ENCODE measurements around the gene CTNNA2. TPM values are rescaled to one million over a fixed set of nuclear protein-coding genes. Genes with fewer than 3 reads are reported as not detected.

Gene CTNNA2
- total and polyA plus RNA-seq, 11 donors: 0.20 to 0.81 TPM; not detected in 9

- ATAC-seq (no peak), DNase-seq (no peak)
- Histone ChIP-seq H3K27me3 (no peaks in the 10 kb centered on the region), H3K36me3 (no peaks in the 10 kb centered on the region), H3K9me3 (no peaks in the 10 kb centered on the region), H3K4me3 (no peak overlapping the region), H3K27ac (no peak overlapping the region), H3K4me1 (no peaks in the 10 kb centered on the region)
- 47 to 65% (median 58%) methylated on average over 2 of the region's 2 CpGs for WGBS, 4 donors
- TF ChIP-seq POLR2A (IDR thresholded peaks at IDR 0.05): no peak
- no peak for TF ChIP-seq CTCF (IDR thresholded peaks at IDR 0.05)
- intact Hi-C loops (cut with DNase I): no loop called here
Measured at GRCh38 chr2:79822136-79822535, 309.3 kb downstream of the CTNNA2 start.

- intact Hi-C loops (cut with DNase I): no loop called here
Measured at GRCh38 chr2:79824086-79824786, 311.4 kb downstream of the CTNNA2 start.

GRCh38 chr2:79827881-79828280, 315.0 kb downstream of the CTNNA2 start:
- H3K9me3 ChIP-seq: no peaks in the 10 kb centered on the region
- 91 to 97% (median 94%) methylated on average over 1 of the region's 1 CpG for WGBS, 4 donors
- DNase-seq (no peak), ATAC-seq (no peak)
- H3K27ac ChIP-seq: no peak overlapping the region
- H3K27me3 ChIP-seq: no peaks in the 10 kb centered on the region
- no peak overlapping the region for H3K4me3 ChIP-seq
- TF ChIP-seq CTCF (IDR thresholded peaks at IDR 0.05): no peak
- no peak for TF ChIP-seq POLR2A (IDR thresholded peaks at IDR 0.05)
- H3K36me3 ChIP-seq: no peaks in the 10 kb centered on the region
- intact Hi-C loops (cut with DNase I): no loop called here
- H3K4me1 ChIP-seq: no peaks in the 10 kb centered on the region

More at GRCh38 chr2:79824086-79824786, 311.4 kb downstream of the CTNNA2 start:
- no peaks in the 10 kb centered on the region for H3K27me3 ChIP-seq
- ATAC-seq: no peak
- 51 to 57% (median 55%) methylated on average over 6 of the region's 6 CpGs for WGBS, 4 donors
- TF ChIP-seq POLR2A (IDR thresholded peaks at IDR 0.05) (no peak), CTCF (IDR thresholded peaks at IDR 0.05) (no peak)
- no peaks in the 10 kb centered on the region for H3K9me3 ChIP-seq
- no peak overlapping the region for H3K4me3 ChIP-seq
- DNase-seq: no peak
- H3K4me1 ChIP-seq: no peaks in the 10 kb centered on the region
- H3K27ac ChIP-seq: no peak overlapping the region
- no peaks in the 10 kb centered on the region for H3K36me3 ChIP-seq

GRCh38 chr2:79830501-79830900, 317.6 kb downstream of the CTNNA2 start:
- intact Hi-C loops (cut with DNase I): no loop called here
- Histone ChIP-seq H3K9me3 (no peaks in the 10 kb centered on the region), H3K27ac (no peak overlapping the region), H3K4me1 (no peaks in the 10 kb centered on the region), H3K27me3 (no peaks in the 10 kb centered on the region), H3K36me3 (no peaks in the 10 kb centered on the region), H3K4me3 (no peak overlapping the region)
- DNase-seq (no peak), ATAC-seq (no peak)
- WGBS, 4 donors: 74 to 84% (median 79%) methylated on average over 7 of the region's 7 CpGs
- TF ChIP-seq POLR2A (IDR thresholded peaks at IDR 0.05): no peak
- no peak for TF ChIP-seq CTCF (IDR thresholded peaks at IDR 0.05)
